ENCODE results near the gene GRID2.
"Not testable (repeated sequence)": the region's sequence is repeated elsewhere in the genome, so short reads cannot be mapped to it uniquely, and the experiment has no call there.

The GRID2 gene

DNA sequence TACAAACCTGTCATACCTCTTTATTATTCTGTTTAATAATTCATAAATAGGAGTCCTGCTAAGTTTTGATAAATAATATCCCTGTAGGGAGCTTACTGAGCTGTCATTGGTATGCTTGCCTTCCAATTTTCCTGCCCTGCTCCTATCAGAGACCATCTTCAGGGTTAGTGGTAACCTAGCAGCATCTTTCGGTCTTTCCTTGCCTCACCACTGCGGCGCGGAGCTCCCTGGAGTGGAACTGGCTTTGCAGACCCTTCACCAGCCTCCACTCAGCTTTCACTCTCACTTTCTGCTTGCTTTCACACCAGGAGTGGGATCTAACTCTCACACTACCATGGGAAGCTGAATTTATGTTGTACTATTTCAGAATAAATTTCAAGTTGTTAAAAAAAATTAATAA lies 1043.1 kb downstream of the GRID2 start:
- no peak for DNase-seq

DNA sequence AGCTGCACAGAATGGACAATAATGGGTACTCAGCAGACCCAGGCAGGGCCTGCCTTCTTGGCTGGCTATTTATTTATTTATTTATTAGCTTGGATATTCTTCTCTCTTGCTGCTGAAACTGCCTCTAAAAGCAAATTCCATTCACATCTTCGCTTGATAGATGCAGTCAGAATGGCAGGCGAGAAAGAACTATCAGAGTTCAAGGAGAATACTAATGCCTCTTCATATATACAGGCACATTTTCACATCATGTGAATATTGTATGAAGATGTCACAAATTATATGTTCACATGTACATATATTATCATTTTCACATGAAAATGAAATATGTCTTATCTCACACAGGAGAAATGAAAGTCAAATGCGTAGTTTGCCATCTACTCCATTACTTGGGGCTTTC lies 1045.1 kb downstream of the GRID2 start:
- DNase-seq = no peak

DNA sequence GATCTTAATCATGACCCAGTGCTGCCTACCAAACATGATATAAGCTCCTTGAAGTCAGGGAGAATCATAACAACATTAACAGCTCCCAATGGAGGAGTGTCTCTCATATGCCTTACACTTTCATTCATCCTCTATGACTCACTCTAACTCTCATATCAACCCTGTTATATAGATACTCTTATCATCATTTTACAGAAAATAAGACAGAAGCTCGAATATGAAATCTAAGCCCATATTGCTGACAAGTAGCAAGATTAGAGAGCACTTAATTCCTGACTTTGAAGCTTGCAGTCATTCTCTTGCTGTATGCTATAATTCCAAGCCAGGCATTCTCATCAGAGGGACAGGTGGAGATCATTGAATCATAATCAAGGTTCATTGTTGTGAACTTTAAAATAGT lies 1048.1 kb downstream of the GRID2 start:
- no peak for DNase-seq

DNA sequence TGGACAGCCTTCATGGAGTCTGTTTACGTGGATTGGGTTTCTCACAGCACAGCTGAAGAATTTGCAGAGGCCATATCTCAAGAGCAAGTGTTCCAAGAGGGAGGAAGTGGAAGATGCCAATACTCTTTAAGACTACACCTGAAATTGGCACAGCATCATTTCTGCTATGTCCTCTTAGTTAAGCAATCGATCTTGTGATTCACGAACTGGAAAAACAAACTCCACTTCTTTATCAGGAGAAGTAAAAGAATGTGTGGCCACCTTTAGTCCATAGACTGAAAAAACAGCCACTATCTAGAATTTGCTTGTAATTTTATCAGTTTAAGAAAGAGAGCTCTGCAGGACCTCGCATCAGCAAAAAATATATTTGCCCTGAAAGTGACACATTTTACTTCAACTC lies 1051.6 kb downstream of the GRID2 start:
- DNase-seq = no peak

DNA sequence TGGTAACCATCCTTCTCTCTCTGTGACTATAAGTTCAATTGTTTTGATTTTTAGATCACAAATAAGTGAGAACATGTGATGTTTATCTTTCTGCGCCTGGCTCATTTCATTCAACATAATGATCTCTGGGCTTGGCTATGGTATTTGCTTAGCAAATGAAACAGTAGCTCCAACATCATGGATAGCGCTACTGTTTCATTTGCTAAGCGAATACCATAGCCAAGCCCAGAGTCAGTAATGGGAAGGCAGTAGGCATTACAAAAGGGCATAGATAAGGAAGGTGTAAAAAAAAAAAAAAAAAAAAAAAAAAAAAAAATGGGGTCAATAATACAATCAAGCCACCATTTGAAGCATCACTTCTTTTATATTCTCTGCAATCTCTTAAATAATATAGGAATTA lies 1055.8 kb downstream of the GRID2 start:
- DNase-seq = no peak

DNA sequence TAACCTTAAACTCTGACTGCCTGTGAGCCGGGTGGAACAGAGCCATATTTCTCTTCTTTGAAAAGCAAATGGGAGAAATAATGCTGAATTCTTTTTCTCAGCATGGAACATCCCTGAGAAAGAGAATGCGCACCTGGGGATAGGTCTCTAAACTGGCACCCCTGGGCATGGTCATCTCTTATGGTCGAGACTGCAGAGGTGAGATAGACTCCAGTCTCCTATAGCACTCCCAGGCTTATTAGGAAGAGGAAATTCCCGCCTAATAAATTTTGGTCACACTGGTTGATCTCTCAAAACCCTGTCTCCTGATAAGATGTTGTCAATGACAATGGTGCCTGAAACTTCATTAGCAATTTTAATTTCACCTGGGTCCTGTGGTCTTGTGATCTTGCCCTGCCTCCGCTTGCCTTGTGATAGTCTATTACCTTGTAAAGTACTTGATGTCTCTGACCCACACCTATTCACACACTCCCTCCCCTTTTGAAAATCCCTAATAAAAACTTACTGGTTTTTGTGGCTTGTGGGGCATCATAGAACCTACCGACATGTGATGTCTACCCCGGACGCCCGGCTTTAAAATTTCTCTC lies 1062.5 kb downstream of the GRID2 start:
- not testable (repeated sequence) for DNase-seq

DNA sequence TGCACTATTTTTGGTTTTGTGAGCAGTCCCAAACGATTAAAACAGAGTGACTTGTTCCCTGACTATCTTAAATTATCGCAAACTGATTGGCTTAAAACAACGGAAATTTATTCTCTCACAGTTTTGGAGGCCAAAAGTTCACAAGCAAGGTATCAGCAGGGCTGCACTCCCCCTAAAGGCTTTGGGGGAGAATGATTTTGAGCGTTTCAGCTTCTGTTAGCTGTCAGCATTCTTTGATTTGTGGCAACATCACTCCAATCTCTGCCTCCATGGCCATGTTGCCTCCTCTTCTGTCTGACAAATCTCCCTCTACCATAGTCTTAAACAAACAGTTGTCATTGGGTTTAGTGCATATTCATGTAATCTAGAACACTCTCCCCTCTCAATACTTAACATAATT lies 1065.2 kb downstream of the GRID2 start:
- DNase-seq = no peak

DNA sequence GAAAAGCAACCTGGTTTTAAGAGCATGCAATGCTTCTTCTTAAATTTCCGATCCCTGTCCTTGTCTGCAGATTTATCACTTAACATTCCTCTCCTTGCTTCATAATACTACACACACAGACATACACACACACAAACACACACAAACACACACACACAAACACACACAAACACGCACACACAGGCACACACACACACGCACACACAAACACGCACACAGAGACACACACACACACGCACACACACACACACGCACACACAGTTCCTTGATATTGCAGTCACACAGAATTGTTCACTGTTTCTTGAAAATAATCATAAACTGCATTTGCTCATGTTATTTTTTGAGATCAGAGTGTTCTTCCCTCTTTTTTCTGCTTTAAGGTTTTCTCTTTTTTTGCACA lies 1066.5 kb downstream of the GRID2 start:
- DNase-seq = no peak

DNA sequence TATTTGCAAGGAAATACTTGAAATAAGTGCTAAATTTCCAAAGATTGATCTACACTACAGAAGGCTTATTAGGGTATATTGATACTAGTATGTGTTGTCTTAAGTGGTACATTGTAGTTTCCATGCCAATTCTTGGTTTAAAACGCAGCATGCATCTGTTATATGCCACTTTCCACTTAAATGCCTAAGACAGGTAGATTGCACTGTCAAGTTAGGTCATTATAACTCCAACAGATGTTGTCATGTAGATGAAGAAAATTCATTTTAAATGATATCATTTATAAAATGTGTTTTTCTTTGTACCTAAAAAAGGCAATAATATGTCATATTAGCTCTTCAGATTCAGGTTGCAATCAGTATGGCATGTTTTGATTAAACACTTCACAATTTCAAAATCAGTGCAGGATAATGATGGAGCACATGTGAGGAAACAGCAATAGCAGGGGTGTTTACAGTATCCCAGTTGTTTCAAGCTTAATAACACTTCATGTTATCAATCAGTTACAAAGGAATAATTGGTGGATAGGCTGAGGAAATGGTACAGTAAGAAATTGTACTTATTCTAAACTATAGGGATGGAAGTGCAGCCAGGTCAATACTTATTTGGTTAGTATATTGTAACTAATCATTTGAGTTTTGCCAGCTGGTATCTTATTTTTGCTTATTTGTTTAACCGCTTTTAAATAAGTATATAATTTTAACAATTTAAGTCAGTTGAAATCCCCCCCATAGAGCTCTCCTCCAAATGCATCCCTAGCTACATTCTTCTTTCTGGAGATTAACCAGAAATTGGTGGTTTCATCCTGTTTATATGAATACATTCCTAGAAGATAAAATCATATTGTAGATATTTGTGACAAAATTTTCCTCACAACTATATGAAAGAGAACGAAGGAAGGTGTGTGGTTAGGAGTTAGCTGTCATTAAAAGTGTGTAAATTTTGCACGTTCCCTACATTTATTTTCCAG lies 1070.4 kb downstream of the GRID2 start:
- no peak for DNase-seq

DNA sequence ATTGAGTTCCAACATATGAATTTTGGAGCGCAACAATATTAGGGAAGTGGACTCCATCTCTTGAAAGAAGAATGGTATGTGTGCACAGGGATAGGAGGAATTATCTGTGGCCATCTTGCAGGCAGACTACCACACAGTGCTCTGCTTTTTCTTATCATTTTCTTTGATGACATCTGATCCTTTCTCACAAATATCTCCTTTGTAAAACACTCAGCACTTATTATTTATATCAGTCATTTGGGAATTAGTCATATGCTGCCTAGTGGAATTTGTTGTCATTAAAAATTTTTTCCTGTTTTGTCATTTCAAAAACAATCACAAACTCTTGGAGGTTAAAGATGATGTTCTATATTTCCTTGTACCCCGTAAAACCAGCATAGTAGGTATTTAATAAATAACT lies 1080.5 kb downstream of the GRID2 start:
- DNase-seq = no peak

DNA sequence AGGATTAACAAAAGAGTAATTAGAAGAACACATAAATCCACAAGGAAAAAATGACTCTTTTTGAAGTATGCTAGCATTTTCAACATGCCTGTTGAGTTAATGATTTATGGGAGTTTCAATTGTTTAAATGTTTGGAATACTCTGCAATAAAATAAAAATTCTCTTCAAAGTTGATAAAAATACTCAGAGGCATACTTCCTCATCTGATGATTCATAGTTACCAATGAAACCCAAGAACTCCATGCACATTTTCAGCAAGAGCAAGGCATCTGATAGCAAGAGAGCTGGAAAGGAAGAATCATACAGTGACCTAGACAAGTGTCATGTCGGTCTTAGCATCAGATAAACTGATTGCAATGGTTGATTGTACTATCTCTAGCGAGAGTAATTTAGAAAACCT lies 1081.1 kb downstream of the GRID2 start:
- DNase-seq = no peak

DNA sequence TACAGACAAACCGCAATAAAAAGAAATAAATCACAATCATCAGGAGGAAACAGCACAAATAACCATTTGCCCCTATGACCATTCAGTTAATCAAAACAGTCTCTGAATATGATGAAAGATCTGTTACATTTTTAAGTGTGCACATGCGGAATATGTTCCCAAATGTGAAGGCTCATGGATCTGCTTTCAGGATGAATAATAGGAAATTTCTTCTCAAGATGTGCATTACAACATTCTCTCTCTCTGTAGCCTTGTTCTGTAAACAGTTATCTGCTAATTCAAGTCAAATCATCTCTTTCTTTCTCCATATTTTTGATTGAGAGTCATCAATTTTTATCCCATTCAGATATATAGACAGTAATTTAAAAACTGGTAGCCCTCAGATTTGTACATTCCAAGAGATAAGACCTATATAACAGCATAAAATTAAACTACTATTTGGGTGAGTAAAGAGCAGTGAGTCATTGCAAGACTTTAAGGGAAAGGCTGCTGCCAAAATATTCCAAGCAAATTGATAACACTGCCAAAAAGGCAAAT lies 1090.8 kb downstream of the GRID2 start:
- no peak for DNase-seq

DNA sequence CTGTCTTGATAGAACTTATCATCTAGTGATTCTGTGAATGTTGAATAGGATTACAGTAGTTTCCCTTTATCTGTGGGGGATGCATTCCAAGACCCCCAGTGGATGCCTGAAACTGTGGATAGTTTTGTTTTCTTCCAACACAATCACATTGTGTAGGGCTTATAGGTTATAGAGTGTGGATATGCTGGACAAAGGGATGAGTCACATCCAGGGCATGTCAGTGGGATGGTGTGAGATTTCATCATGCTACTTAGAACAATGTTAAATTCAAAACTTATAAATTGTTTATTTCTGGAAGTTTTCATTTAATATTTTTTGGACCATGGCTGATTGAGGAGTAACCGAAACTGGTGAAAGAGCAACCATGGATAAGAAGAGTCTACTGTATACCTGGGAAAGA lies 1092.5 kb downstream of the GRID2 start:
- no peak for DNase-seq

DNA sequence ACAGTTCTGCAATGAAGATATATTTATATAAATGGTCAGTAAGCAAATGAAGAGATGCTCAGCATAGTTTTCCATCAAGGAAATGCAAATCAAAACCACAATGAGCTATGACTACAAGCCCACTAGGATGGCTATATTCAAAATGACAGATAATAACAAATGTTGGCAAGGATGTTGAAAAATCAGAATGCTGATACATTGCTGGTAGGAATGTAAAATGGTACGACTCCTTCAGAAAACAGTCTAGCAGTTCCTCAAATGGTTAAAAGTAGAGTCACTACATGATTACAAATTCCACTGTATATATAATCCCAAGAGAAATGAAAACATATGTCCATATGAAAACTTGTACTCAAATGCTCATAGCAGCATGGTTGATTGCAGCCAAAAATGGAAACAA lies 1099.8 kb downstream of the GRID2 start:
- DNase-seq = no peak

DNA sequence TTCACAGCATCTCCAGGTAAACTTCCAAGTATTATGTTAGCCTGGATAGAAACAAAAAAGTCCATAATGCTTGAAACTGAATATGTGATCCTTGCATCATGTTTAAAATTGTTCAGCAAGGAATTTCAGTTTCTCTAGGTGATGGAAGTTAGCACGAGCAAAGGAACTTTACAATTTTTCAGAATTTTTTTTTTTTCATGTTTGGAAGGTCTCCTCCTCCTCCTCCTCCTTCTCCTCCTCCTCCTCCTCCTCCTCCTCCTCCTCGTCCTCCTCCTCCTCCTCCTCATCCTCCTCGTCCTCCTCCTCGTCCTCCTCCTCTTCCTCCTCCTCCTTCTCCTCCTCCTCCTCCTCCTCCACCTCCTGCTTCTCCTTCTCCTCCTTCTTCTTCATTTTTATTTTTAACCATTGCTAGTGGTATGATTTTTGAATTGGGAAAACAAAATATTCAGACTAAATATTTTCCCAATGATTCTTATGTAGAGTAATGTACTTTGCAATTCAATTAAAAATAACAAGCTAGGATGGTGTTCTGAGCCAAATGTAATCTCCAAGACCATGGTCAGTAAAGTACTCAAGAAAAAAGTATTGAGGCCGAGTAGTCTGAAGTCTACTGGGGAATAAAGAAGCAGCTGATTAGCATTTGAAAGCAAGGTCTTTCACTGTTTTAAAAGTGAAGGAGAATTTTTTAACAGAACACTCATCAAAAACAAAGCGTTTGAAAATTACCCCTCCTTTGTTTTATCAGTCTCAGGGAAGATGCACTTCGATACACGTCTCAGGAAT lies 1103.9 kb downstream of the GRID2 start:
- no peak for DNase-seq

DNA sequence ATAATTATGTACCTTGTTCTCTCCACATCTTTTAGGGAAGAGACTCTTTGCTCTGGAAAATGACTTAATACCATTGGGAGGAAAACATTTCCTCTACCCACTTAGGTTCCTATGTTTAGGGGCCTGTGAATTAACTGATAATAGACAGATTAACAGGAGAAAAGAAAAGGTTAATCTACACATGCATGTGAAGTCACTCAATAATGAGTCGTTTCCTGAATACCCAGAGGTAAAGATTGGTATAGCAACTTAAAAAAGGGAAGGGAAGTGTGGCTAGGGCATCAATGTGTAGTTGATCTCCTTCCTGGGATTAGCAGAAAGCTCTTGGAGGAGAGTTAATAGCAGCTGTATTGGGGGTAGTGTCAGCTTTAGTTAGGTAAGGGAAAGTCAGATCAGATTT lies 1105.3 kb downstream of the GRID2 start:
- DNase-seq = no peak

DNA sequence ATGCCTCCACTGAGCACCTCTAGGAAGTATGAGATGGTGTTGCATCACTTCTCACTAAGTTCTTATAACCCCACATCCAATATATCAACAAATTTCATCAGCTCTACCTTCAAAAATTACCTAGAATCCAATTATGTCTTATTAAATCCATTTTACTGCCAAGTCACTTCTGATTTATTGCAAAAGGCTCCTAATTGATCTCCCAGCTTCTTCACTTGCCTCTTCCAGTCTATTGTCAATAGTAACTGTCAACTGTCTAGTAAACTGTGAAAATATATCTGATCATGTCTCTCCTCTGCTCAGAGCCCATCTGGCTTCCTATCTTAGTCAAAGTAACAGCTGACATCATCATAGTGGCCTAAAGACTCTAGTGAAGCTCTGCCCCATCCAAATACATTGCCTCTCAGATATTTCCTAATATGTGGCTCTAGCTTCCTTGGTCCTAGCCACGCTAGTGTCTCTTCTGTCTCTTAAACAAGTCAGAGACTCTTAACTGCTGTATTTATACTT lies 1110.3 kb downstream of the GRID2 start:
- DNase-seq = no peak

DNA sequence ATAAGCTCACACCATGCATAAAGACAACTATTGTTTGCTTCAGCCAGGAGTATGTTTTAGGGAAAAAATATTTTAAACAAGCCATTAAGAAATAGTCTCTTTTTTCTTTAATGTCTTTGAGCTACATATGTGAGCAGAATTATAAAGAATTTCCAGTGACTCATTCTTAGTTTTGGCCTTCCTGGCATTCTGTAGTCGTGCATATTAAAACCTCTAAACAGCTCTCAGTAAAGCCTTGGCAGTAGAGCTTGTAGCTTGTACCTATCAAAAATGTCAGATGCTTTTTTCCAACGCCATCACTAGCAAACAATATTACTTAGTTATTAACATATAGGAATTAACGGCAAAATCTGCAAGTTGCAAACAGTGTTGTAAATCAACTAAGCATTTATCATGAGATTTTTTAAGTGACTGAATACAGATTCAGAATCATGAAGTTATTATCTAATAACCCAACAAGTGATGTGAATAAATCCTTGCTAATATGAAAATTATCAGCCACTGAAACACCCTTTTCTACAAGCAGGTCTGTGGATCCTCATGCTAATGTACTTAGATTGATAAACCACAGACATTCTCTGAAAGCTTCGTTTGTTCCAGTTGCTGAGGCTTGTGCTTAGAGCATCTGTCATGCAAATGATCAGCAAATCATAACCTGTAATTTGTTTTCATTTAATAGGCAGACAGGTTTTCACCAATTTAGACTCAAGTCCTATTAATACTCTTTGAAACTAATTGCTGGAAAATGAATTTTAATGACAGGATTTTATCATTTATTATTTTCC lies 1112.8 kb downstream of the GRID2 start:
- peak; percentile 85 for DNase-seq

DNA sequence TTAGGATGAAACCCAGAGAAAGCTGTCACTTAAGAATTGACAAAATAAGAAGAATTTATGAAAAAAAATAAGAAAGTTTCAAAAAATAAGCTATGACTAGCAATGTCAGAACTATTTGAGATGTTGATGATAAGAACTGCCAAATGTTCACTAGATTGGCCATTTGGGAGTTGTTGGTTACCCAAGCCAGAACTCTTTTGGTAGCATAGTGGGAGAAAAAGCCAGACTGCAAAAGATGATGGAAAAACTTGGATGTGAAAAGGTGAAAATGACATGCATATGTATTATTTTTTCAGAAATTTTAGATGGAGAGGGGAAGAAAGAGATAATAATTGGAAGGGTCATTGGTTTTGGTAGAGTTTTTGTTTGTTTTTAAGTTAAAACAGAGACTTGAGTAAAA lies 1127.6 kb downstream of the GRID2 start:
- DNase-seq = no peak

DNA sequence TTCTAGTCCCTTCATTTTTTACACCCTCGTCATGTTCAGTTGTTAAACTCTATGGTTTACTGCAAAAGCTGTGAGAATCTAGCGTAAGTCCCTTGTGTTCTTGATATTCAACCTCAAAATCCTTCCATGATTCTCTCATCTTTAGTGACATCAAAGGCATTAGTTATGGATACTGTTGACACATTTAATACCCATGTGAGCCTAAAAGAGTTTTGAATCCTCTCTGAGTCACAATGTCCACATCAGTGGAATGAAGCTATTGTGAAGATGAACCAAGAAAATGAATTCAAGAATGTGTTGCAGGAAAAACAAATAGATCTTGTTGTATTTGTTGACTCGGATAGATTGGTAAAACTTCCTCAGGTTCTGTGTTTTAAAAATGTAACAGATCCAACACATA lies 1130.1 kb downstream of the GRID2 start:
- DNase-seq = no peak

DNA sequence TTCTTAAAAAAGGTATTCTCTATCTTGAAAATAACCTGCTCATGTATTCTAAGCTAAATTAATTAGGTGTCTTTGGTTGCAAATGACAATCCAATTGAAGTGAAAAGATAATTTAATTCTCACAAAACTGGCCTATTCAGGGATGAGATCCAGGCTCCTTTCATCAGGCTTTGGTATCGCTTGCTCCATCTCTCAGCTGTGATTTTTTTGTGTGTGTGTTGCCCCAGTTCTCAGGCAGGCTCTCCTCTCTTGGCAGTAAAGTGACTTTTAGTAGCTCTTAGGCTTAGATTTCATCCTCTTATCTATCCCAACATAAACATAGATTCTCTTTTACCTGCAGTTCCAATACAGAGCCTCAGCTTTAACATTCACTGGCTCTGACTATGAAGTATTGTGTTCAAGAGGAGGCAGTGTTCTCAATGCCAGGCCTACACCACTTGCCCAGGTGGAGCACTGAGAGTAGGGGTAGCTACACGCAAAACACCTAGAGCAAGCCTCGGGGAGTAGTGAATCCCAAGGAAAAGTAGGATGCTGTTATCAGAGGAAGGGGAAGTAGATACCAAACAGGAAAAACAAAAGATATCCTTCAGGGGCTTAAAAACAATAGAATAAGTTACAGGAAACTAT lies 1132.3 kb downstream of the GRID2 start:
- DNase-seq = no peak

DNA sequence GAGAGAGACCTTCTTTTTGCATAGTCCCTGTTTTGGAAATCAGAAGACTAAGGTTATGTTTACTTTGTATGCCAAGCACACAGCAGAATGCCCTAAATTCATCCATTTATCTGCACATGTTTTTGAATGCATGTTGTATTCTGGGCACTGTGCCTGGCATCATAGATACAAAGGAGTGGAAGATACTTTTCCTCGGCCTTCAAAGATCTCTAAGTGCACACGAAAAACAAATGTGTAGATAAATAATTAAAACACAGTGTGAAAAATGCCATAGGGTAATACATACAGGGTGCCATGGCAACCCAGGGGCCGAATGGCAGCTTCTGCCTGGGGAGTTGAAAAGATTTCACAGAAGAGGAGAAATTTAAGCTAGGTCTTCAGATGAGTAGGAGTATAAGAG lies 1134.2 kb downstream of the GRID2 start:
- no peak for DNase-seq
